ENCODE data around the gene LDLRAD4.

Gene LDLRAD4

DNA sequence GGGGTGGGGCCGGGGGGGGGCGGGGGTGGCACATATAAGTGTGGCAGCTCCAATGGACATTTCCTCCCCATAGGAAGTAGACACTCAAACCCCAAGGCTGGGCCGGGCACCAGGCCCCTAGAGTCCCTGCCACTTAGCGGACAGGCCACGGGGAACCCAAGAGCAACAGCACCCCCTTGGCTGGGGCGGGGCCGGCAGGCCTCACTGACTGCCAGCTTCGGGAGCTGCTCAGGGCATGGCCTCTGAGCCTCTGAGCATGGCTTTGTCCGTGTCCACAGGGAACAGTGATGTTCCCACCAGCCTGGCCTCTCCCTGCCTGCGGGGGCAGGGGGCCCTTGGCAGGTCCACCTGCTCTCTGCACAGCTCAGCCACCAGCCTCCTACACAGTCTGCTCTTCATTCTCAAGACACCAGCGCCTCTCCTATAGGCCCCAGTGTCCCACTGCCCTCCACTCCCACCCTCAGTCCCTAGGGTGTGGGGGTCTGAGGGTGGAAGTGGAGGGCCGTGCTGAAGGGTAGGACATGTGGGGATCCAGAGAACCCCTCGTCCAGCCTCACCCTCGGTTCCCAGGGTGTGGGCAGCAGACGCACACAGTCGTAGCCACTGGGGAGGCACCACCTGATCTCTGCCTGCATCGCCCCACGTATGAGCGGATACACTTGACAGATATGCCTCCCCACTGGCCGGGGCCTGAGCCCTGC lies 401.1 kb downstream of the LDLRAD4 start:
- TF ChIP-seq GATA3 (IDR thresholded peaks at IDR 0.05; ENCODE audit: low read depth, low read length), result no peak
- no peak for TF ChIP-seq GATA2 (IDR thresholded peaks at IDR 0.05; ENCODE audit: low read depth, low read length)

DNA sequence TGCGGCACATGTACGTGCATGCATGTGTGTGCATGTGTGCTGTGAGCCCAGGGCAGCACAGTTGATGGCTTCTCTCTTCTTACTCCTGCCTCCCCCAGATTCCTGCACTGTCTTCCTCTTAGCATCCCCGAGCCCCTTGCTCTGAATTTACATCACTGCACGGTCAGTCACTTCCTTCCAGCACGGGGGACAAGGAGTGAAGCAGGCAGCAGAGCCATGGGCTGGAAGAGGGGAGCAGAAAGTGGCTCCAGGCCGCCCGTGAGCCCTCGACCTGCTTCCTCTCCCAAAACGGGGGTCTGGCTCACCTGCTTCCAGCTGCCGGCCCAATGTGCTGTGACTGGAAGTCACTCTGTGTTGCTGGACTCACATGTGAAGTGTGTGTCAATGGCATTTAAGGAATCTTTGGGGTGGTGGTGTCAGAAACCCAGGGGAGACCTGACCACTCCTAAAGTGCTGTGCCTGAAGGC lies 401.7 kb downstream of the LDLRAD4 start:
- no peak for TF ChIP-seq GATA3 (IDR thresholded peaks at IDR 0.05; ENCODE audit: low read depth, low read length)
- TF ChIP-seq GATA2 (IDR thresholded peaks at IDR 0.05; ENCODE audit: low read depth, low read length), result no peak

DNA sequence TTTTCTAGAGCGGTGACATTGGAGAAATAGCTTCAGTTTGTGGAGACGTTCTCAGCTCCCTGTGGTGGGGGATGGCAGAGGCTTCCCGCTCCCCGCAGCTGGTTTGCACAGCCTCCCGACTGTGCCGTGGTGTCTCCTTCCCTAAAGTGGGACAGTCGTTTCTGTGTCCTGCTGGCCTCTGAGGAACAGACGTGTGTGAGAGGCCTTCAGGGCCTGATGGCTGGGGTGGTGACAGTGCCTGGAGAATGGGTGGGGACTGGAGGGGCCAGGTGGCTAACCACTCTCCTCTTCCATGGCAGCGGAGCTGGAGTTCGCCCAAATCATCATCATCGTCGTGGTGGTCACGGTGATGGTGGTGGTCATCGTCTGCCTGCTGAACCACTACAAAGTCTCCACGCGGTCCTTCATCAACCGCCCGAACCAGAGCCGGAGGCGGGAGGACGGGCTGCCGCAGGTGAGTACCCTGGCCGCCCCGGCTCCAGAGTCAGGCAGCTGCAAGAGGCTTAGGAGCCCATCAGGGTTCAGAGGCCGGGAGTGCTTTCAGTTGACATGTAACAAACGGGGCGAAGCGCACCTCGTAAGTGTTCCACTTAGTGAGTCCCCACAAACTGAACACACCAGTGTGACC lies 402.4 kb downstream of the LDLRAD4 start:
- no peak for TF ChIP-seq GATA3 (IDR thresholded peaks at IDR 0.05; ENCODE audit: low read depth, low read length)
- TF ChIP-seq GATA2 (IDR thresholded peaks at IDR 0.05; ENCODE audit: low read depth, low read length), result no peak

DNA sequence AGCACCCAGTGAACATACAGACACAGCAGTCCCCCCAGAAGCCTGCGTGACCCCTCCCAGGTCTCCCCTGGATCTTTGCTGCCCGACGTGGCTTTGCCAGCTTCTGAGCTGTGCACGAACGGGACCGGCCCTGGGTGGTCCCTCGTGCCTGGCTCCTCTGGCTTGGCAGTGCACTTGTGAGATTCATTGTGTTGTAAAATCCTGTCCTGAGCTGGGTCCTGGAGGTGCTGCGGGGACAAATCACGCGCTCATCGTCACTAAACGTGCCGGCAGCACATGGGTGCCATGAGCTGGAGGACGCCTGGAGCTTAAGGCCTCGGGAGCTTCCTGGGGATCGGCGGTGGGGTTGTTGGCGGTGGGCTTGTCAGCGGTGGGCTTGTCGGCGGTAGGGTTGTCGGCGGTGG lies 402.9 kb downstream of the LDLRAD4 start:
- TF ChIP-seq GATA3 (IDR thresholded peaks at IDR 0.05; ENCODE audit: low read depth, low read length) (no peak), GATA2 (IDR thresholded peaks at IDR 0.05; ENCODE audit: low read depth, low read length) (no peak)

DNA sequence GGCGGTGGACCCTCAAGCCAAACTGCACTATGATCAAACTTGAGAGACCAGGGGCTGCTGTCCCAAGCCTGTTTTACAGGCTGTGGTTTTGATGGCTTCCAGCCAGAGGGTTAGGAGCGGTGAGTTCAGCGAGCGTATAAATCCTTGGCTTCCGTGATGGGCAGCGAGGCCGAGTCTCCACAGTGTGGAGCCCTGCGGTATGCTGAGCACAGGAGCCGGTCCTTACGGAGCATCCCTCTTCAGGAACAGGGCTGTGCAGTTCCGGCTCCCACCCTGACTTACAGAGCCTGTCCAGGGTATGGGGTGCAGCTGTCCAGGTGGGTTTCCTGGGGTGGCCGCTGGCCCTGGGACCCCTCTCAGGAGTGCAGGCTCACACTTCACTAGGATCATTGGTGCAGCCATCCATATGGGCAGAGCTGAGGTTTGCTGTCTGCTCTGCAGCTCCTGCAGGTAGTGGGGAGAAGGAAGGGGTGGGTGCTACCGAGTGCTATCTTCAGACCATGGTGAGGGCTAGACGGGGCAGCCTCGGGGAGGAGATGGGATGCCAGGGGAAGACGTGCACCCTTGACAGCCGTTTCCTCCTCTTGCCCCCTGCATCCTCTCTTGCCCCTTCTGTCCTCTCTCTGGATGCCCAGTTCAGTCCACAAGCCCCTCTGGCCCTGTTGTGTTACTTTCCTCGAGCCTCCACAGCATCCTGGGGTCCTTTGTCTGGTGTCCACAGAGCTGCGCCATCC lies 403.5 kb downstream of the LDLRAD4 start:
- TF ChIP-seq GATA3 (IDR thresholded peaks at IDR 0.05; ENCODE audit: low read depth, low read length) (no peak), GATA2 (IDR thresholded peaks at IDR 0.05; ENCODE audit: low read depth, low read length) (no peak)

DNA sequence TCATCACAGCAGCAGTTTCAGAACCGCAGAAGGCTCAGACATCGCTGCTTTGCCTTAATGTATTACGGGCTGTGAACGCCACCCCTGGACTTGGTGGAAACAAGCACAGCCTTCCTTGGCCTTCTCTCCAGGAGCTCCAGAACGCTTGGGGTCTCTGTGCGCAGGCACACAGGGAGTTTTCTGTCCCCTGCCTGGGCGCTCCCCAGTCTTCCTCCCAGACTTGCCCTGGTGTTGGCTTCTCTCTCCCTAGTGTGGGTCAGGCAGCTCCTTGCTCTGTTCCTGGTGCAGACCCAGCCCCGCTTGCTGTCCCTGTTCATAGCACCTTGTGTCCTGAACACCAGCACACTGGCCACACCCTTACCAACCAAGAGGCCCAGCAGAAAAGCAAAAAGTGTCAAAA lies 404.2 kb downstream of the LDLRAD4 start:
- no peak for TF ChIP-seq GATA3 (IDR thresholded peaks at IDR 0.05; ENCODE audit: low read depth, low read length)
- no peak for TF ChIP-seq GATA2 (IDR thresholded peaks at IDR 0.05; ENCODE audit: low read depth, low read length)

DNA sequence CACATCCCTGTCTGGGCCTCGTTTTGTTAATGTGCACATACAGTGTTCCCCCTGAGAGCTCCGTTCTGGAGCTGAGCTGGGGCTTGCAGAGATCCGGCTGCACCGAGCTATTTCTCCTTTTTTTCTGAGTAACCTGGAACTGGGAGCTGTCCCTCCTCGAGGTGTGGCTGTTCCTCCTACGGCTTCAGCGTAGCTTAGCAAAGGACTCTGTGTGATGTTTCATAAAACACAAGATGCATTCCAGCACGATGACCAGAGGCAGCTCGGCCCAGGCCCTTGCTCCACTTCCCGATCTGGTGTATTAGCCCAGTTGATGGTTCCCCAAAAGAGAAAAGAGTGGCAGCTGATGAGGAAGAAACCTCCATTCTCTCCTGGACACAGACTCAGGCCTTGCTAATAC lies 404.8 kb downstream of the LDLRAD4 start:
- TF ChIP-seq GATA2 (IDR thresholded peaks at IDR 0.05; ENCODE audit: low read depth, low read length), result no peak
- TF ChIP-seq GATA3 (IDR thresholded peaks at IDR 0.05; ENCODE audit: low read depth, low read length), result no peak

DNA sequence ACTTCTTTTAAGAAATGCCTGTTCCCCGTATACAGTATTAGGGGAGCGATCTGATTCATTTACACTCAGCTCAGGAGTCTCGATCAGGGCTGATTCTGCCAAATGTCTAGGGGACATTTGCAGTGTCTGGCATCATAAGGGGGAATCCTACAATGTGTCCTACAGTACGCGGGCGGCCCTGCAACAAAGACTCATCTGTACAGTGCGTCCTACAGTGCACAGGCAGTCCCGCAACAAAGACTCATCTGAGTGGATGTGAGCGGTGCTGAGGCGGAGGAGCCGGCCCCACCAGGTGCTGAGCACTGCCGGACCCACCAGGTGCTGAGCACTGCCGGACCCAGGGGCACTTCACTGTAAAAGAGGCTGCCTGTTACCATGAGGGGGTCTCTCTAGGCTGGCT lies 405.3 kb downstream of the LDLRAD4 start:
- no peak for TF ChIP-seq GATA2 (IDR thresholded peaks at IDR 0.05; ENCODE audit: low read depth, low read length)
- TF ChIP-seq GATA3 (IDR thresholded peaks at IDR 0.05; ENCODE audit: low read depth, low read length), result no peak

DNA sequence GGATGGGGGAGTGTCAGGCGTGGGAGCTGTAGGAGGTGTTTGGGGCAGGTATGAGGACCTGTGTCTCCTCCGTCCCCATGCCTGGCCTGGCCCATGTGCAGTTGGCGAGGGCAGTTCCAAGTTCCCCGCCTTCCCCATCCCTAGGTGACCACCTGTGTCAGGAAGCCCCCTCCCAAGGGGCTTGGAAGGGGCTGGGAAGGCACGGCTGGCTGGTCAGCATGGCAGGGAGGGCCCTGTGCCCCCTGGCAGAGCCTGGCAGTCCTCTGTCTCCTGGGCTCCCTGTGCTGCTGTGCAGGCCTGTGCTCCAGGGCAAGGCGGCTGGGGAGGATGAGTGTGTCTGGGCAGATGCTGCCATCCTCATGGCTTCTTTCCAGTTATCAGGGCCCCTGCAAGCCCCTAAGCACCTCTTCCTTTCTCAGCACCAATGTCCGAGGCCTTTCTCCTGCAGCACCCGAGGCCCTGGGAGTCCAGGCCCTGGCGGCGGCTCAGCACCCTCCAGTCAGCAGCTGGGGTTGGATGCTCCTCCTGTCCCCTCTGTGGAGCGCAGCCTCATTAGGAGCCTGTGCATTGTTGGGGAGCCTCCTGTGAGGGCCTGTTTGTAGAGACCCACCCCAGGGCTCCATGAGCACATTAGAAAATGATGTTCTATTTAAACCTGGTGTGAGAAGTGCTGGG lies 406.1 kb downstream of the LDLRAD4 start:
- TF ChIP-seq GATA3 (IDR thresholded peaks at IDR 0.05; ENCODE audit: low read depth, low read length), result no peak
- no peak for TF ChIP-seq GATA2 (IDR thresholded peaks at IDR 0.05; ENCODE audit: low read depth, low read length)

DNA sequence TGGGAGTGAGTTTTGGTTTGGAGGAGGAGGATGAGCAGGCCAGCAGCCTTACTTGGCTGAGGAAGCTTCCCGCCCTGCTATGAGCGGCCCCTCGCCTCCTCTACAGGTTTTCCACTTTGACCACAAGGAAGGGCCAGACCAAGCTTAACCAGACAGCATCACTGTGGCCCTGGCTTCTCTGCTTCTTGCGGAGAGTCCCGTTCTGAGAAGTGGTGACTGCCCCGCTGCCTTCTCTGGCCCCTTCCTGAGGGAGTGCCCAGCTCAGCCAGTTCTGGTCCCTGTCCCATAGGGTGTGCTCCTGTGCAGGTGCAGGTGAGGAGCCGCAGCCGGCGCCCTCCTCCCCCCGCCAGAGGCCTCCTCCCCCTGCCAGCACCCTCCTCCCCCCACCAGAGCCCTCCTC lies 406.8 kb downstream of the LDLRAD4 start:
- no peak for TF ChIP-seq GATA3 (IDR thresholded peaks at IDR 0.05; ENCODE audit: low read depth, low read length)
- no peak for TF ChIP-seq GATA2 (IDR thresholded peaks at IDR 0.05; ENCODE audit: low read depth, low read length)

DNA sequence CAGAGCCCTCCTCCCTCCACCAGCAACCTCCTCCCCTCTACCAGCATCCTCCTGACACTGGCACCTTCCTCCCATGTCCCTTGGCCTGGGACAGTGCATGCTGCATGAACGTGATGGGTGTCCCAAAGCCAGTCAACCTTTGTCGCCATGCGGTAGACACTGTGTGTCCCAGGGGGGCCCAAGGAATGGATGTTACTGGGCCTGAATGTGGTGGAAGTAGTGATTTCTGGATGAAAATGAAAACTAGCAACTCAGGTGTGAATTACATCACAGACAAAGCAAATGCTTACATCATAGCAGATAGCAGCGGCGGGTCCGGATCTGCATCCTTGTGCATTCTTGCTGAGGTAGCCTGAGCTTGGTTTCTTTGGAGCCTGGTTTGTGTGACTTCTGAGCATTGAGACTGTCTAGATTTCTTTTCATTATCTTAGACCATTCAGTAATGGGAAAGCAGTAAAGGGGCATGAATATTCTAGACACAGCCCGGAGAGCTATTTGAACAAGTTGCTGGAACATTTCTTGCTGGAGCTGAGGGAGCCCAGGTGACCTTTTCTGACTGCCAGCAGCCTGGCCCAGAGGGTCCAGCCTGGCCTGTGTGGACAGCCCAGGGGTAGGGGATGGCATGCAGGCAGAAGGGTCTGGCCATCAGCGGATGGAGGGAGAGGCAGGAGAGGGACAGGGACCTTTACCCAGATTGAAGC lies 407.4 kb downstream of the LDLRAD4 start:
- TF ChIP-seq GATA2 (IDR thresholded peaks at IDR 0.05; ENCODE audit: low read depth, low read length) (no peak), GATA3 (IDR thresholded peaks at IDR 0.05; ENCODE audit: low read depth, low read length) (no peak)

DNA sequence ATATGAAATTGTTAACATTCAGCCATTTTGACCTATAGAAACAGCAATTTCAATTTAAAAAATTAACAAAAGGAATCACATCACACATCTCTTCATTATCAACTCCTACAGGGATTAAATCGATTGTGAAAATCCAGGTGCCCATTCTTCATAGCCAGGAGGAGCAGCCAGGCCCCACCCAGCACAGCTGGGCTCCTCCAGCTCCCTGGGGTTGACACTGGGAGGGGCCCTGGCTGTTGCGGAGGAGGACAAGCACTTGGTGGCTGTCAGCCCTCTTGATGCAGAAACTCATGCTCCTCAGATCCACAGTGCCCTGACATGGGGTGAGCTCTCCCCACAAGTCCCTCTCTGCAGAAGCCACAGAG lies 408.0 kb downstream of the LDLRAD4 start:
- TF ChIP-seq GATA2 (IDR thresholded peaks at IDR 0.05; ENCODE audit: low read depth, low read length) (no peak), GATA3 (IDR thresholded peaks at IDR 0.05; ENCODE audit: low read depth, low read length) (no peak)

DNA sequence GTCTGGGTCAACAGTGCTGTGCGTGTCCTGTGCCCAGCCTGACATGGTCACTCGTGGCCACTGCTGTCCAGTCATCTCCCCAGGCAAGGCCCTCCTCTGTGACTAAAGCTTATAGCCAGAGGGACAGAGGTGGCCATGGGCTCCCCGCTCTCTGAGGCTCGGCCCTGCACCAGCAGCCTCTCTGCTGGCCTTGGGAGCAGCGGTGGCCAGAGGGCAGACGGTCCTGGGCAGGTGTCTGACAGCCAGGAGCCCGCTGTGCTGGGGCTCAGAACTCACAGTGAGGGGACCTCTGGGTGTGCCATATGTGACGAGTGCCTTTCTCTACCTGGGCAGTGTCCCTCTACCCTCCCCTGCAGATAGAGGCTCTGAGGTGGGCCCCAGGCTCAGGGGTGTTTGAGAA lies 409.1 kb downstream of the LDLRAD4 start:
- TF ChIP-seq GATA3 (IDR thresholded peaks at IDR 0.05; ENCODE audit: low read depth, low read length) (no peak), GATA2 (IDR thresholded peaks at IDR 0.05; ENCODE audit: low read depth, low read length) (no peak)

DNA sequence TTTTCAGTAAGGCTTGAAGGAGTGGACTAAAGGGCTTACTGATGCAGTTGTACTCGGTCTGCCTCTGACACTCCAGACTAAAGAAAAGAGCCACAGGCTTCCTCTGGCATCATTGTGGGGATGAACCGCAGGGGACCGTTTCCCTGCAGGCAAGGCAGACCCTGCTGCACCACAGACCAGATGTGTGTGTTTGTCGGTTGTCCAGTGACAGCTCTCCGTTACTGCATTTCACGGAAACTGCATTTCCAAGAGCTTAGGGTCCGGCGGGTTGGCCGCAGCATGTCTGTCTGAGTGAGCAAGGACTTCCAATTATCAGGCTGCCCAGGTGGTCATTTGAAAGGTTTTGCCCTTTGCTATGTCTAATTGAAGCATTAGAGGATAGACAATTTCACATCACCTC lies 409.7 kb downstream of the LDLRAD4 start:
- TF ChIP-seq GATA3 (IDR thresholded peaks at IDR 0.05; ENCODE audit: low read depth, low read length), result no peak
- no peak for TF ChIP-seq GATA2 (IDR thresholded peaks at IDR 0.05; ENCODE audit: low read depth, low read length)
